ENCODE data around the gene SYT8. TPM values are rescaled to one million over a fixed set of nuclear protein-coding genes. Genes with fewer than 3 reads are reported as not detected.

Gene SYT8
- polyA plus RNA-seq, 1 of the 3 experiments (the other 2 are of a cell fraction) = not detected

DNA sequence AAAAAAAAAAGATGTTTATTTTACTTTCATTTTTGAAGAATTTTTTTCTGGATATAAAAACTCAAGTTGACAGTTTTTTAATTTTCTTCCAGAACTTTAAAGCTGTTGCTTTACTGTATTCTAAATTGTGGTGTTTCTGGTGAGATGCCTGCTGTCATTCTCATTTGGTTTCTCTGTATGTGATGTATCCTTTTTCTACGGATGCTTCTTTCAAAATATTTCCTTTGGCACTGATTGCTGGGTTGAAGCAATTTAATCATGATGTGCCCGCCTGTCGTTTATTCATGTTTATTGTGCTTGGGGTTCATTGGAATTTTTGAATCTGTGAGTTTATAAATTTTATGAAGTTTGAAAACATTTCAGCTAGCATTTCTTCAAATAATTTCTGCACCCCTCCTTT is 41.7 kb upstream of the SYT8 start:
- peaks cover 9% of the 10 kb centered on the region; the same call in 1 of the 2 replicates for H3K27me3 ChIP-seq (ENCODE audit: insufficient read depth)
- peaks cover 0 to 4% of the 10 kb centered on the region in 2 experiments; a peak in 1 of 4 replicates for H3K4me1 ChIP-seq (ENCODE audit: control insufficient read depth in 1 of 2, insufficient read depth in 2 of 2, low read depth in 1 of 2, low read length in 1 of 2)
- peaks cover 3% of the 10 kb centered on the region for H3F3A ChIP-seq (replicated peaks; ENCODE audit: insufficient read depth)
- no peak for DNase-seq
- H4K20me1 ChIP-seq (ENCODE audit: insufficient read depth) = no peaks in the 10 kb centered on the region
- no peaks in the 10 kb centered on the region for H3K9me2 ChIP-seq
- H3K79me2 ChIP-seq (ENCODE audit: insufficient read depth) = no peaks in the 10 kb centered on the region
- H3K4me2 ChIP-seq = no peak overlapping the region
- H3K9me3 ChIP-seq = no peaks in the 10 kb centered on the region
- no peak overlapping the region for H2AFZ ChIP-seq (ENCODE audit: low read depth)
- no peak overlapping the region for H3K27ac ChIP-seq (ENCODE audit: low read depth in 2 of 2, low read length in 1 of 2)
- H3K4me3 ChIP-seq (ENCODE audit: low read depth in 2 of 2, low read length in 1 of 2) = no peak overlapping the region
- H3K9ac ChIP-seq = no peak overlapping the region
- ChIA-PET CTCF (interaction anchor here (0.6 to 1.8 kb wide), 3 partner anchors 23 to 1359 kb away, joined by 3 to 4 read pairs (median 4); no protein-coding TSS in a partner anchor), POLR2A (no interaction called here)
- TF ChIP-seq, protein P1, sequence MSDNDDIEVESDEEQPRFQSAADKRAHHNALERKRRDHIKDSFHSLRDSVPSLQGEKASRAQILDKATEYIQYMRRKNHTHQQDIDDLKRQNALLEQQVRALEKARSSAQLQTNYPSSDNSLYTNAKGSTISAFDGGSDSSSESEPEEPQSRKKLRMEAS (IDR thresholded peaks at IDR 0.05; ENCODE audit: low read depth) = no peak
- TF ChIP-seq EZH2phosphoT487 (IDR thresholded peaks at IDR 0.05; ENCODE audit: borderline replicate concordance, low read depth) = no peak
- no peak for TF ChIP-seq MEF2A (IDR thresholded peaks at IDR 0.05; ENCODE audit: borderline replicate concordance, low read depth)
- TF ChIP-seq TEAD4 (IDR thresholded peaks at IDR 0.05; ENCODE audit: borderline replicate concordance, insufficient read depth) = no peak
- WGBS (ENCODE audit: low lambda C conversion rate) = 66% methylated on average over 3 of the region's 3 CpGs
- H3K36me3 ChIP-seq (replicated peaks in 1 of 2; ENCODE audit: control insufficient read depth in 1 of 2, insufficient read depth in 2 of 2, low read length in 1 of 2) = no peaks in the 10 kb centered on the region

DNA sequence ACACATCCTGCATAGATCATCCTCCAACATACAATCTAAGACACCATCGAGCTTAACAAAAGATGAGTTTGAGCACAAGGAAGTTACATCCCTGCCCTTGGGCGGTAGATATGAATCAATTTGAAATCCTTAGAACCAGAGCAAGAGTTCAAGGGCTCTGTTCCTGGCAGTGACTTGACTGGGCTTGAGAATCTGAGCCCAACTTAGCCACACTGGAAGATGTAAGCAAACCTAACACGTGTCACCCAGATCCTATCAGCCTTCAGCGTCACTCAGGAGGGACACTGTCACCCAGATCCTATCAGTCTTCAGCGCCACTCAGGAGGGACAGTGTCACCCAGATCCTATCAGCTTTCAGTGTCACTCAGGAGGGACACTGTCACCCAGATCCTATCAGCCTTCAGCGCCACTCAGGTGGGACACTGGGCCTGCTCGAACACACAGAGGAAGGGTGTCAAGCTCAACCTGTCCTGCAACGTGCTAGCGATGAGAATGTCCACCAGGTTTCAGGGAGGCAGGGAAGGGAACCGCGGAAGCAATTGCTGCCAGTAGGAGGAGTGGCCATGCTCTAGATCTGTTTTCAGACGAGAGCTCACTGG is 38.3 kb upstream of the SYT8 start:
- TF ChIP-seq NRF1 (IDR thresholded peaks at IDR 0.05; ENCODE audit: low read depth, low read length) = no peak
- 63% methylated on average over 10 of the region's 12 CpGs for WGBS (ENCODE audit: low lambda C conversion rate)
- no peak overlapping the region for H2AFZ ChIP-seq (ENCODE audit: low read depth)

DNA sequence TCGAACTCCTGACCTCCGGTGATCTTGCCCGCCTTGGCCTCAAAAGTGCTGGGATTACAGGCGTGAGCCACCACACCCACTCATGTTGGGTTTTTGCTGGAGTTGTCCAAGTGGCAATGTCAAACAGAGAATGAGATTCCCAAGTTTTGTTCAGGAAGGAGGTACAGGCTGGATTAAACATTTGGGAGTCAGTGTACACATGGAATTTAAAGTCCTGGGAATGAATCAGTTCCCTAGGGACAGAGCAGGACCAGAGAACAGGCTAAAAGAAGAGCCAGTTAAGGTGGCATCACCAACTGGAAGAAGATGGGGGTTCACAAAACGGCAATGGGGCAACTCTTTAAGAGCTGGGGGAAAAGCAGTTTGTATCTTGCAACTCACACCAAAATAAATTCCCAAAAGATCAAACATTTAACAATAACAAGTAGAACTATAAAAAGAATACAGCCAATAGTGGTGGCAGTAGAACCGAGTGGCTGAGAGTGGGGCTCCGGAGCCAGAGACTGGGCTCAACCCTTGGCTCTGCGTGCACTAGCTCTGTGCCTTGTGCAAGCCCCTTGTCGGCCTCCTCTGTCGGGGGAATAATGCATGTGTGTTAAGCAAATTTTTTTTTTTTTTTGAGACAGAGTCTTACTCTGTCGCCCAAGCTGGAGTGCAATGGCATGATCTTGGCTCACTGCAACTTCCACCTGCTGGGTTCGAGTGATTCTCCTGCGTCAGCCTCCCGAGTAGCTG is 37.2 kb upstream of the SYT8 start:
- H3K9me2 ChIP-seq = no peaks in the 10 kb centered on the region
- 72% methylated on average over 14 of the region's 14 CpGs for WGBS (ENCODE audit: low lambda C conversion rate)
- DNase-seq = no peak
- H4K20me1 ChIP-seq (ENCODE audit: insufficient read depth) = no peaks in the 10 kb centered on the region
- ChIA-PET CTCF (interaction anchor here (1.0 to 2.3 kb wide), 4 partner anchors 27 to 145 kb away, joined by 3 to 9 read pairs (median 6); no protein-coding TSS in a partner anchor), POLR2A (no interaction called here)
- H3K4me1 ChIP-seq (ENCODE audit: control insufficient read depth in 1 of 2, insufficient read depth in 2 of 2, low read depth in 1 of 2, low read length in 1 of 2) = peaks cover 0 to 4% of the 10 kb centered on the region in 2 experiments; a peak in 1 of 4 replicates
- no peak overlapping the region for H3K9ac ChIP-seq
- no peaks in the 10 kb centered on the region for H3K79me2 ChIP-seq (ENCODE audit: insufficient read depth)
- peaks cover 3% of the 10 kb centered on the region for H3F3A ChIP-seq (replicated peaks; ENCODE audit: insufficient read depth)
- no peak overlapping the region for H3K27ac ChIP-seq (ENCODE audit: low read depth in 2 of 2, low read length in 1 of 2)
- H3K9me3 ChIP-seq = no peaks in the 10 kb centered on the region
- no peak overlapping the region for H3K4me2 ChIP-seq
- H3K27me3 ChIP-seq (ENCODE audit: insufficient read depth) = peaks cover 9% of the 10 kb centered on the region; the same call in 1 of the 2 replicates
- no peak overlapping the region for H3K4me3 ChIP-seq (ENCODE audit: low read depth in 2 of 2, low read length in 1 of 2)
- H2AFZ ChIP-seq (ENCODE audit: low read depth) = no peak overlapping the region
- H3K36me3 ChIP-seq (replicated peaks in 1 of 2; ENCODE audit: control insufficient read depth in 1 of 2, insufficient read depth in 2 of 2, low read length in 1 of 2) = no peaks in the 10 kb centered on the region
- no peak for TF ChIP-seq RXRA (IDR thresholded peaks at IDR 0.05; ENCODE audit: borderline replicate concordance, low read depth)
- no peak for TF ChIP-seq EZH2phosphoT487 (IDR thresholded peaks at IDR 0.05; ENCODE audit: borderline replicate concordance, low read depth)
- no peak for TF ChIP-seq GATA2 (CRISPR knock-in tag; IDR thresholded peaks at IDR 0.05)
- TF ChIP-seq, protein P2, sequence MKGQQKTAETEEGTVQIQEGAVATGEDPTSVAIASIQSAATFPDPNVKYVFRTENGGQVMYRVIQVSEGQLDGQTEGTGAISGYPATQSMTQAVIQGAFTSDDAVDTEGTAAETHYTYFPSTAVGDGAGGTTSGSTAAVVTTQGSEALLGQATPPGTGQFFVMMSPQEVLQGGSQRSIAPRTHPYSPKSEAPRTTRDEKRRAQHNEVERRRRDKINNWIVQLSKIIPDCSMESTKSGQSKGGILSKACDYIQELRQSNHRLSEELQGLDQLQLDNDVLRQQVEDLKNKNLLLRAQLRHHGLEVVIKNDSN (IDR thresholded peaks at IDR 0.05; ENCODE audit: borderline replicate concordance, low read depth) = no peak
- TF ChIP-seq, protein P3, sequence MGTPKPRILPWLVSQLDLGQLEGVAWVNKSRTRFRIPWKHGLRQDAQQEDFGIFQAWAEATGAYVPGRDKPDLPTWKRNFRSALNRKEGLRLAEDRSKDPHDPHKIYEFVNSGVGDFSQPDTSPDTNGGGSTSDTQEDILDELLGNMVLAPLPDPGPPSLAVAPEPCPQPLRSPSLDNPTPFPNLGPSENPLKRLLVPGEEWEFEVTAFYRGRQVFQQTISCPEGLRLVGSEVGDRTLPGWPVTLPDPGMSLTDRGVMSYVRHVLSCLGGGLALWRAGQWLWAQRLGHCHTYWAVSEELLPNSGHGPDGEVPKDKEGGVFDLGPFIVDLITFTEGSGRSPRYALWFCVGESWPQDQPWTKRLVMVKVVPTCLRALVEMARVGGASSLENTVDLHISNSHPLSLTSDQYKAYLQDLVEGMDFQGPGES (IDR thresholded peaks at IDR 0.05; ENCODE audit: low read depth, low read length) = no peak
- no peak for TF ChIP-seq SIN3A (IDR thresholded peaks at IDR 0.05; ENCODE audit: borderline replicate concordance, low read depth, low read length)
- TF ChIP-seq, protein P1 (IDR thresholded peaks at IDR 0.05; ENCODE audit: low read depth) = no peak
- TF ChIP-seq JUND (IDR thresholded peaks at IDR 0.05) = no peak
- TF ChIP-seq FOXM1 (IDR thresholded peaks at IDR 0.05; ENCODE audit: low read depth) = no peak
- no peak for TF ChIP-seq EP300 (IDR thresholded peaks at IDR 0.05; ENCODE audit: borderline replicate concordance in 1 of 2, low read depth in 1 of 2, low read length in 1 of 2)
- no peak for TF ChIP-seq MEF2A (IDR thresholded peaks at IDR 0.05; ENCODE audit: borderline replicate concordance, low read depth)
- TF ChIP-seq NRF1 (IDR thresholded peaks at IDR 0.05; ENCODE audit: low read depth, low read length) = no peak
- no peak for TF ChIP-seq GABPA (IDR thresholded peaks at IDR 0.05; ENCODE audit: low read depth)

More for the DNA sequence above, 38.3 kb upstream of the SYT8 start:
- Histone ChIP-seq H4K20me1 (ENCODE audit: insufficient read depth) (no peaks in the 10 kb centered on the region), H3K27ac (ENCODE audit: low read depth in 2 of 2, low read length in 1 of 2) (no peak overlapping the region), H3K9me3 (no peaks in the 10 kb centered on the region), H3K9me2 (no peaks in the 10 kb centered on the region), H3K9ac (no peak overlapping the region), H3F3A (replicated peaks; ENCODE audit: insufficient read depth) (peaks cover 3% of the 10 kb centered on the region), H3K4me1 (ENCODE audit: control insufficient read depth in 1 of 2, insufficient read depth in 2 of 2, low read depth in 1 of 2, low read length in 1 of 2) (peaks cover 0 to 4% of the 10 kb centered on the region in 2 experiments; a peak in 1 of 4 replicates), H3K4me2 (no peak overlapping the region), H3K4me3 (ENCODE audit: low read depth in 2 of 2, low read length in 1 of 2) (no peak overlapping the region), H3K79me2 (ENCODE audit: insufficient read depth) (no peaks in the 10 kb centered on the region), H3K27me3 (ENCODE audit: insufficient read depth) (peaks cover 9% of the 10 kb centered on the region; the same call in 1 of the 2 replicates), H3K36me3 (replicated peaks in 1 of 2; ENCODE audit: control insufficient read depth in 1 of 2, insufficient read depth in 2 of 2, low read length in 1 of 2) (no peaks in the 10 kb centered on the region)
- no peak for DNase-seq
- ChIA-PET POLR2A (no interaction called here), CTCF (interaction anchor here (1.0 to 2.3 kb wide), 4 partner anchors 28 to 144 kb away, joined by 3 to 9 read pairs (median 6); no protein-coding TSS in a partner anchor)
